Tibial nerve (tissue), 4 donors: ENCODE data around the gene ROBO1.

ENCODE experiments used
- CTCF ChIP-seq, 5 experiments: fragments of 200-600 bp in 3 of 5; fragments of 450-650 bp in 2 of 5; sonication (generic) in 3 of 5; IDR thresholded peaks; one replicate each; pipeline ENCODE4 v1.5.1; 2016 to 2019; ENCODE audit warnings: antibody characterized with exemption in 5 of 5, mild to moderate bottlenecking in 3 of 5, moderate library complexity in 2 of 5
- EP300 ChIP-seq, 2 donors: sonication (generic); formaldehyde crosslinking; IDR thresholded peaks; one replicate each; pipeline ENCODE4 v1.6.1; 2017; ENCODE audit warnings: antibody characterized with exemption in 2 of 2, mild to moderate bottlenecking in 1 of 2

- TF ChIP-seq EP300 (IDR thresholded peaks at IDR 0.05) (no peak), CTCF (IDR thresholded peaks at IDR 0.05) (no peak)
Measured at GRCh38 chr3:79729096-79729495, 38.7 kb downstream of the ROBO1 start.
